MCF 10A (cell line): Measurements from ENCODE around the gene CPLANE1. TPM values are rescaled to one million over a fixed set of nuclear protein-coding genes. Genes with fewer than 3 reads are reported as not detected.

Experiments used
- BruUV-seq: library from RNA; stranded (reverse); fragments of 400-500 nt; replicated peaks from 2 replicates; lab custom pipeline; 2021; lab: Mats Ljungman, UMichigan
- CTCF ChIA-PET: fragments of 300-600 bp; sonication (Branson Sonifier 250); formaldehyde crosslinking; extraction: SDS; loops from one replicate; lab custom pipeline; 2021; ENCODE audit warnings: antibody characterized with exemption, inconsistent platforms; lab: Yijun Ruan, JAX
- POLR2A ChIA-PET: fragments of 300-600, 350-650 bp; sonication (Branson Sonifier 250); formaldehyde crosslinking; extraction: SDS; loops from one replicate; lab custom pipeline; 2020; ENCODE audit warnings: antibody characterized with exemption, inconsistent platforms; lab: Yijun Ruan, JAX
- DNase-seq: peaks from one replicate; pipeline ENCODE4 v3.0.0-alpha.2; 2018; ENCODE audit not compliant: unreplicated experiment
- H3K27ac Mint-ChIP-seq: one replicate; pipeline ENCODE4 v1.8.0; 2022; ENCODE audit warnings: mild to moderate bottlenecking, low read depth, mixed read lengths; ENCODE audit not compliant: unreplicated experiment
- H3K27me3 Mint-ChIP-seq: one replicate; pipeline ENCODE4 v1.8.0; 2022; ENCODE audit warnings: mixed read lengths; ENCODE audit not compliant: insufficient read depth, unreplicated experiment
- H3K36me3 Mint-ChIP-seq: one replicate; pipeline ENCODE4 v1.8.0; 2022; ENCODE audit warnings: mild to moderate bottlenecking, moderate library complexity, mixed read lengths; ENCODE audit not compliant: insufficient read depth, unreplicated experiment
- H3K4me1 Mint-ChIP-seq: one replicate; pipeline ENCODE4 v1.8.0; 2022; ENCODE audit warnings: mixed read lengths; ENCODE audit not compliant: insufficient read depth, unreplicated experiment
- H3K4me3 Mint-ChIP-seq: one replicate; pipeline ENCODE4 v1.8.0; 2022; ENCODE audit warnings: mild to moderate bottlenecking, moderate library complexity, mixed read lengths; ENCODE audit not compliant: unreplicated experiment
- H3K9me3 Mint-ChIP-seq: one replicate; pipeline ENCODE4 v1.8.0; 2022; ENCODE audit warnings: mixed read lengths; ENCODE audit not compliant: unreplicated experiment
- intact Hi-C: fragments of 100-400 bp; cut with micrococcal nuclease; formaldehyde crosslinking; loops from 2 replicates; pipeline ENCODE4 v1.14.1; 2022
- total RNA-seq: library from RNA; stranded (reverse); gene quantifications from 2 replicates; pipeline ENCODE4 v1.2.3, GENCODE V29; 2022
- TF ChIP-seq, protein P1 (sequence below): fragments of 200-600 bp; IDR thresholded peaks from one replicate; pipeline ENCODE4 v1.8.0; 2022; ENCODE audit warnings: antibody characterized with exemption, mild to moderate bottlenecking; ENCODE audit not compliant: unreplicated experiment

Gene CPLANE1
- total RNA-seq, 1 experiment from 2014 or later: 25.1 TPM

DNA sequence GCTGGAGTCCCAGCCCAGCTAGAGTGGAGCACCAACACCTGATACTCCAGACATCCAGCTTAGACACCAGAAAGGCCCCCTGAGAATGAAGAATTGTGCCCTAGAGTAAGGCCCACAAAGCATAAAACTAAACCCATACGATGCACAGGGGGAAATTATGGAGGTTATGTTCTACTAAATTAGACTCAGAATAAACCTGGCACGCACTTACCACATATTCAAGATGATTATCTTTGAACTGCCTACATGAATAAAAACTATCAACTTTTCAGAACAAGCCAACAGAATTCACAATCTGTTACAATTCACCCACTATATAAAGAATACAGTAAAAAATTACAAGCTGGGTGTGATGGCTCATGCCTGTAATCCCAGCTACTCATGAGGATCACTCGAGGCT, 168.5 kb downstream of the CPLANE1 start:
- Mint-ChIP-seq H3K36me3 (peaks cover 39% of the 10 kb centered on the region), H3K27me3 (no peaks in the 10 kb centered on the region), H3K9me3 (no peaks in the 10 kb centered on the region), H3K27ac (no peak overlapping the region), H3K4me3 (no peak overlapping the region), H3K4me1 (no peaks in the 10 kb centered on the region)
- POLR2A ChIA-PET: no interaction called here
- DNase-seq: no peak
- intact Hi-C loops: no loop called here
- BruUV-seq: no TSS peak
- CTCF ChIA-PET: interaction anchor here (0.5 to 2.1 kb wide), 4 partner anchors 9 to 342 kb away, joined by 3 to 6 read pairs (median 3); no protein-coding TSS in a partner anchor
- TF ChIP-seq, protein P1, sequence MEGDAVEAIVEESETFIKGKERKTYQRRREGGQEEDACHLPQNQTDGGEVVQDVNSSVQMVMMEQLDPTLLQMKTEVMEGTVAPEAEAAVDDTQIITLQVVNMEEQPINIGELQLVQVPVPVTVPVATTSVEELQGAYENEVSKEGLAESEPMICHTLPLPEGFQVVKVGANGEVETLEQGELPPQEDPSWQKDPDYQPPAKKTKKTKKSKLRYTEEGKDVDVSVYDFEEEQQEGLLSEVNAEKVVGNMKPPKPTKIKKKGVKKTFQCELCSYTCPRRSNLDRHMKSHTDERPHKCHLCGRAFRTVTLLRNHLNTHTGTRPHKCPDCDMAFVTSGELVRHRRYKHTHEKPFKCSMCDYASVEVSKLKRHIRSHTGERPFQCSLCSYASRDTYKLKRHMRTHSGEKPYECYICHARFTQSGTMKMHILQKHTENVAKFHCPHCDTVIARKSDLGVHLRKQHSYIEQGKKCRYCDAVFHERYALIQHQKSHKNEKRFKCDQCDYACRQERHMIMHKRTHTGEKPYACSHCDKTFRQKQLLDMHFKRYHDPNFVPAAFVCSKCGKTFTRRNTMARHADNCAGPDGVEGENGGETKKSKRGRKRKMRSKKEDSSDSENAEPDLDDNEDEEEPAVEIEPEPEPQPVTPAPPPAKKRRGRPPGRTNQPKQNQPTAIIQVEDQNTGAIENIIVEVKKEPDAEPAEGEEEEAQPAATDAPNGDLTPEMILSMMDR: no peak

DNA sequence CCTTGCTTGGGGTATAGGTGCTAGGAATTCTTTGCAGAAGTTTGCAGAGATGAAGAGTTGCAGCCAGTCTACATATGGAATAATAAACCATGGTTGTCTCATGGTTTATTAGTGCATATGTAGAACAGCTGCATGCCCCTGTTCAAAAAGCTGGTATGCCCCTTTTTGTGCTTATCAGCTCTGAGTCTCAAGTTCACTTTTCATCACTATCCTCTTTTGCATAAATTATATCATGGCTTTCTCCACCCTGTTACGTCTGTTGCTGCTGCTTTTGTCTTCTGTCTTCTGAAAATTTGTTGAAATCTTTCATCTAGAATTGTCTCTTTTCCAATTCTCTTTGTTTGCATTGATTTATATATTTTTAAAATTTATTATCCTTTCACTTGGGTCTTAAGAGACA, 172.0 kb downstream of the CPLANE1 start:
- no peaks in the 10 kb centered on the region for H3K27me3 Mint-ChIP-seq
- POLR2A ChIA-PET: interaction anchor here (0.6 kb wide), 1 partner anchor 1217 kb away, joined by 3 read pairs; no protein-coding TSS in a partner anchor
- BruUV-seq: no TSS peak
- CTCF ChIA-PET: no interaction called here
- TF ChIP-seq, protein P1: no peak
- H3K4me1 Mint-ChIP-seq: no peaks in the 10 kb centered on the region
- H3K9me3 Mint-ChIP-seq: no peaks in the 10 kb centered on the region
- no peak overlapping the region for H3K4me3 Mint-ChIP-seq
- no peak for DNase-seq
- peaks cover 43% of the 10 kb centered on the region for H3K36me3 Mint-ChIP-seq
- H3K27ac Mint-ChIP-seq: no peak overlapping the region
- intact Hi-C loops: no loop called here

DNA sequence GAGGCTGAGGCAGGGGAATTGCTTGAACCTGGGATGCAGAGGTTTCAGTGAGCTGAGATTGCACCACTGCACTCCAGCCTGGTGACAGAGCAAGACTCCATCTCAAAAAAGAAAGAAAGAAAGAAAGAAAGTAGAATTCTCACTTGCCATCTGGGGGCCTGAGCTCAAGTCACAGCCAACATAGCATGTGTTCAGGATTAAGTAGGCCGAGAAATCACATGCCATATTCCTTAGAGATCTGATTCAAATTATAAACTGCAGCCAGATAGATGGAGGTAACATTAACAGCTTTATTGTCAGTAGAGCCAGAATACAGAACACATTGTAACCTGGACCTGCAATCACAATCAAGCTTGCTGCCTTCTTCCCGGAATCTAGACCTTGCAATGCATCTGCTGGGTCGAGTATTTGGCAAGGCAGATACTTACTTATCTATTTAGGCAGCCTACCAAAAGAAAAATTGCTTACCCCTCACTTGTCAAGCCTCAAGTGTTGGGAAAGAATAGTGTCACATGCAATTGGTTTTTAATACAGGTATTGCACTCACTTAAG, 173.7 kb downstream of the CPLANE1 start:
- POLR2A ChIA-PET: interaction anchor here (1.1 kb wide), 1 partner anchor 17 kb away, joined by 4 read pairs; no protein-coding TSS in a partner anchor
- Mint-ChIP-seq H3K4me3 (no peak overlapping the region), H3K4me1 (no peaks in the 10 kb centered on the region), H3K36me3 (peaks cover 32% of the 10 kb centered on the region), H3K9me3 (no peaks in the 10 kb centered on the region), H3K27ac (no peak overlapping the region), H3K27me3 (no peaks in the 10 kb centered on the region)
- CTCF ChIA-PET: no interaction called here
- no peak for DNase-seq
- intact Hi-C loops: no loop called here
- BruUV-seq: no TSS peak
- TF ChIP-seq, protein P1: no peak

DNA sequence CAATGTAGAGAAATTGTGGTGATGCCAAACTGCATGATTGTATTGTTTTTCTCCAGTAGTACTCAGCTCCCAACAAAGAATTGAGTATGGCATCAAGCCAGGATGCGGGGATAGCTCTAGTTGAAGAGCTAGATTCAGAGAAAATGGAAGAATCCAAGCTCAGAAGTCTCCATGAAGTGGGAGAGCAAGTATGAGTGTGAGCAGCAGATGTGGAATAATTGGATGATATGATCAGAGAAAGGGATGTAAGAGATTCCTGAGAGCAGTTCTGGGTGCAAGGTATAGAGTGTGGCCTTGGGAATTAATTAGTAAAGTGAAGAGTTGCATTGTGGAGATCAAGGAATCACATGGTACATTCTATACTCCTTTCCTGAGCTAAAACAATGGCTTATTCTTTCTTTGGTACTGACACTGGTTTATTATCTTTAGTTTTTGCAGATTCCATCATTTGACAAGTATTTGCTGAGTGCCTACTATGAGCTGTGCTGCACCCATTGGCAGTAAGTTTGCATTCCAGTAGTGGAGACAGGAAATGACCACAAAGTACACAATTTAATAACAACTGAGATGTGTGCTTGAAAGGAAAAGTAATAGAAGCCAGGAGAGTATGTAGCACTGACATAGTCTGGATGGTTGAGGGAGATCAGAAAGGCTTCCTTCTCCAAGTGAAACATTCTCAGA, 177.1 kb downstream of the CPLANE1 start:
- no TSS peak for BruUV-seq
- H3K9me3 Mint-ChIP-seq: no peaks in the 10 kb centered on the region
- no peaks in the 10 kb centered on the region for H3K27me3 Mint-ChIP-seq
- peaks cover 22% of the 10 kb centered on the region for H3K36me3 Mint-ChIP-seq
- H3K4me3 Mint-ChIP-seq: no peak overlapping the region
- intact Hi-C loops: no loop called here
- peak; percentile 6 for DNase-seq
- H3K4me1 Mint-ChIP-seq: no peaks in the 10 kb centered on the region
- CTCF ChIA-PET: interaction anchor here (0.5 to 1.4 kb wide), 4 partner anchors 9 to 657 kb away, joined by 3 to 4 read pairs (median 4); no protein-coding TSS in a partner anchor
- no peak overlapping the region for H3K27ac Mint-ChIP-seq
- TF ChIP-seq, protein P1: no peak
- POLR2A ChIA-PET: interaction anchor here (0.6 to 1.9 kb wide), 2 partner anchors 13 to 62 kb away, joined by 5 to 8 read pairs; no protein-coding TSS in a partner anchor
